Gastrocnemius medialis (tissue), 4 donors: ENCODE results near the gene SH2D4B.

Source experiments
- CTCF ChIP-seq, 5 experiments: fragments of 450-650 bp in 3 of 5; fragments of 200-600 bp in 2 of 5; sonication (generic) in 2 of 5; IDR thresholded peaks in 4 of 5; conservative IDR thresholded peaks in 1 of 5; 1 replicate in 4 of 5; 2 replicates in 1 of 5; pipeline ENCODE4 v1.5.1; 2016 to 2019; ENCODE audit warnings: antibody characterized with exemption in 5 of 5, mild to moderate bottlenecking in 3 of 5, moderate library complexity in 3 of 5
- POLR2A ChIP-seq, 2 donors: fragments of 450-650 bp; IDR thresholded peaks; one replicate each; pipeline ENCODE4 v1.6.1; 2017; ENCODE audit warnings: antibody characterized with exemption in 2 of 2, mild to moderate bottlenecking in 2 of 2, moderate library complexity in 2 of 2

- TF ChIP-seq CTCF (IDR thresholded peaks at IDR 0.05 in 4 of 5, conservative IDR thresholded peaks at IDR 0.05 in 1 of 5), result no peak
- TF ChIP-seq POLR2A (IDR thresholded peaks at IDR 0.05), result no peak
Observed at GRCh38 chr10:80524190-80524909, 13.4 kb upstream of the SH2D4B start.
